ENCODE measurements around the gene RYR3.

Gene RYR3

DNA sequence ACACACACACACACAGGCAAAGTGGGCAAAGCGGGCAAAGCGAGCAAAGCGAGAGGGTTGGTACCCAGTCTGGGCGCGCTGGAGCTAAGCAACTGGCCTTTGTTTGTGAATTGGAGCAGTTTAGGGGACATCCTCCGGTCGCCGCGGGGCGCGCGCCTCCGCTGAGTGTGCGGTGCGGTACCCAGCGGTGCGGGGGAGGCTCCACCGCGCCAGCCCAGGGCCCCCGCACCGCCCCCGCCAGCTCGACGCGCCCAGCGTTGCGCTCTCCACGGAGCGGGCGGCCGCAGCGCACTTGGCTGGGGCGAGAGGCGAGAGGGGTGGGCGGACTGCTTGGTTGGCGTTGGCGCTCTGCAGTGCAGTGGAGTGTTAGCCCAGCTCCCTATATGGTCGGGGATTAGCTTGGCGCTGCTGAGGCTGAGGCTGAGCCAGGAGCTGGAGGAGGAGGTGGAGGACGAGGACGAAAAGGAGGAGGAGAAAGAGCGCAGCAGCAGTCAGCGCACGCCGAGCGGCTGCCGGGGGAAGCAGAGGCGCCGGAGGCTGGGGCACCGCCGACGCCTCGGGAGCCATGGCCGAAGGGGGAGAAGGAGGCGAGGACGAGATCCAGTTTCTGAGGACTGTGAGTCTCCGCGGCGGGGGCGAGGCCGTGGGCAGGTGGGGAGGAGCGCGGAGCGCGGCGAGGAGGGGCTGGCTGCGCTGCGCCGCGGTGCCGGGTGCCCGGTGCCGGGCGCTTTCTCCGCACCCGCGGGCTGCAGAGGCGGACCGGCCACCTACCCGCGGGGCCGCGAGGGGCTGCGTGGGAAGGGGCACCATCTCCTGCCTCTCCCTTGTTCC, at the start of gene RYR3:
Gene RYR3, plus strand, starts transcription at position 487 of the 831 bp plus-strand sequence. Its CDS starts 79 bp downstream, at position 566.
- peak; percentile 35 for DNase-seq (ENCODE audit: low spot score)

DNA sequence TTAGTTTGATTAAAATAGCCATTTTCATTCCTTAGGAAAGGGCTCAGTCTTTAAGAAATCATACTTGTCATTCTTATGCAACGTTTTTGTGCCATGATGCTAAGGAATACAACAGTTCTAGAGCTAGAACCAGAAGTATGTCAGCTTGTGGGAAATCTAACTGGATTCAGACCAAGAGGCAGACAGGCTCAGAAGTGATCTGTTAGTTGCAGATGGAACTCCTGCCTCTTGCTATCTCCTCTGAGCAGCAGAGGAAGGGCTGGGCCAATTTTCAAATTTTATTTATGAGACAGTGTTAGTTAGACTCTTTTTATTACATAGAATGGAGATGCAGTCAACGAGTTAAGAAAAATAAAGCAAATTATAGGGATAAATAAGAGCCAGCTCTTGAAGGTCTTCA, 48.5 kb upstream of the RYR3 start:
- DNase-seq (ENCODE audit: low spot score): no peak

DNA sequence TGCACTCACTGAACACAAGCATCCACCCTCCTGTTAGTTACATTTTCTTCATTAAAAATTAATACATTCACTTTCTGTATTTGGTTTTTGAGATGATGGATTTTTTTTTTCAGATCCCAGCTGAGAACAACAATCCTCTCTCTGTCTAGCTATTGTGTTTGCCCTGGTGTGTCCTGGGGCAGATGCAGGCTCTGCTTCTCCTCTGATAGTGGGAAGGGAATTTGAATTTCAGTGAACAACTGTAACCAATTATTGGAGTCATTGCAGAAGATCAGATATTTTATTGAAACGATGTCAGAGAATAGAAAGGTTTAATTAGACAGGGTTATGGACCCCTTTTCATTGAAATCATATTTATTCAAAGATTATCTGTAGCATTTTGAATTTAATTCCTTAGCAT, 33.1 kb upstream of the RYR3 start:
- DNase-seq (ENCODE audit: low spot score): no peak

DNA sequence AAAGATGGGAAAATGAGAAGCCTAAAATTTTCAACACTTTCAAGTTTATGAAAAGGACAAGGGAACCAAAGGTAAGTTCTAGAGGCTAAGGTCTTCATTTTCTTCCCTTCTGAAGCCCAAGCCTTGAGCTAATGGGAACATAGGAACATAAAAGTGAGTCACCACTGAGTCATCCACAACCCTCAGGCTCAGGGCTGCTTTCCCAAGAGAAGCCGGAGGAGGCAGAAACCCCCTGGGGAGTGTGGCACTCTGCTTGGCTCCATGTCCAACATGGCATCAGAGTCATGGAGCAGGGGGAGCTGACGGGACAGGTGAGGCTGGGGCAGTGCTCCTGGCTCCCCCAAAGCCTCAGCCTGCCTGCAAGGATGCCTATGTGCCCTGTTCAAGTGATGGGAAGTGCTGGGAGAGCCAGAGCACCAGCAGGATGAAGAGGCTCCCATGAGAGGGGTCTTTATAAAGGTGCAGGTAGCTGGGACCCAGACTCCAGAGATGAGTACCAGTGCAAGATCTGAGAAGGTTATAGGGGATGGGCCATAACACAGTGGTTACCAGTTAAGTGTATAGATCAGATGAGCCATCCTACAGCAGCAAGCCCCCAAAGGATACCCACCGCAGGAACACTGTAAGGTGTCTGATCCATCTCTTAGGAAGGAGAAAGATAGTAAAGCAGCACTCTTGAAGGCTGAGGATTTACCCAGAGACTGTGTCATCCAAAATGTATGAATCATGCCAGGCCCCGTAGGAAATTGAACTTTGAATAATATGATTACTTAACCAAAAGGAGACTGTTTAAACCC, 31.8 kb upstream of the RYR3 start:
- peak; percentile 82 for DNase-seq (ENCODE audit: low spot score)

DNA sequence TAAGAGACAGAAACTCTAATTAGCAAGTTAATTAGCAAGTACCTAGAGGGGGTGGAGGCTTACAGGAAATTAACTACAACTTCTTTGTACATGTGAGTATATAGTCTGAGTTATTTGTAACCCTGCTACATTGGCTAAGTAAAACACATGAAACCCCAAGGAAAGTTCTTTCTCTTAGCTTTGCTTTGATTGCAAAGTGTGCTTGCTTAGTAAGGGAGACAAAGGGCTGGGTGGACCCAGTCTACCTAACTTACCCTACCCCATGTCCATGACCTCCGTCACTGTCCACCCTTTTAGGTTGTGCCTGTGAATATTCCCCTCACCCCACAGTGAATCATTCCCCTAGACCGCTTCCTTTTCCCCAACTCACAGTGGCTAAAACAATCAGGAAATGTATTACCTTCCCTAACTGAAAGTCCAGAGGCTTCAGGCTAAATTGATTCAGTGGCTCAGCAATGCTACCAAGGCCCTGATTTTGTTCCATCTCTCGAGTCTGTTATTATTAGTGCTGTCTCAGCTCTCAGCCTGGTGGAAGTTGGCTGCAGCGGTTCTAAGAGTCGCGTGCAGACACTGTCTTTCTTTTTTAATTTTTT, 31.1 kb upstream of the RYR3 start:
- DNase-seq (ENCODE audit: low spot score): peak; percentile 20

DNA sequence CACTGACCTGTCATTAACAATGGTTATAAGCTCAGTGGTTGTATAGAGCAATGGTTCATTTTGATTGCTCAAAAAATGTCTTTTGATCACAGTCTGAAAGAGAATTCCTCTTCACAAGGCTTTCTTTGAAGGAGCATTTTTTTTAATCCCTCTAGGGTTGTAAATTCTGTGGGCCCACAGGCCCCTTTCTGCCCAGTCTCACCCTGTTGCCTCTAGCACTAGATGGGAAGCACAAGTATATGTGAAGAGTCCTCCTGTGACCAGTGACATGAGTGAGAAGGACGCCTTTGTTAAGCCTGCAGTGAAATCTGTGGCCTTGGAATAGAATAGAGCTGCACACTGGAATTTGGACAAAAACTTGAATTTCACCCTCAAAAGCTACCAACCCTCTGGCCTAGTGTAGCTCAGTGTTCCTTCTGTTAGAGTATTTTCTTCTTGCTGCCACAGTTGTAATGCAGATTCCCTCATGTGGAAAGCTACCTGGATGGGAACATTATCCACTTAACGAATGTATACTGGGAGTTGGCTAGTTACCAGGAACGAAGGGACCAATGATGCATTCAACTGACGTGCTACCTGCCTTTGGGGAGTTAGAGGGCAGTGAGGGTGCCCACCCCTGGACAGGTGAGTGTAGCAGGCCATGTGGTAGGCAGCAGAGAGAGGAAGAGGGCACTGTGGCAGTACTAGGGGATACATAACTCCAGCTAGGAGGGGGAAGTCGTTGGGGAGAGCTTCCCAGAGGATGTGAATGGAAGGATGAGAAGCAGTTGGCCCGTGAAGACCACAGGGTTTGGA, 28.3 kb upstream of the RYR3 start:
- no peak for DNase-seq (ENCODE audit: low spot score)

DNA sequence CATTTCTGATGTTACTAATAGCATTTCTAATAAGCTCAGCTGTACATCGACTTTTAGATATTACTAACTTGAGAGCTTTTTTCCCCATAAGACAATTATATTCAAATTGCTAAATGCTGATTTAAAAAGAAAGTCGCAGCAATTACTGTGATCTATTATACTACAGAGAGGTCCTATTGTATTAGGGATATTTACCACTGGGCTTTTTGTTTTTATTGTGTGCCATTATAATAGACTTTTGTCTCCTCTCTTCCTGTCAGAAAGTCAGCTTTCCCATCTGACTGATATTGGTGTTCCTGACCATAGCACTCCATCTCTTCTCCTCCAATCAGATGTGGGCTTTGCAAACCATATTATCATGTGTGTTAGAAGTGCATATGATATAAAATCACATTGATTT, 27.2 kb upstream of the RYR3 start:
- no peak for DNase-seq (ENCODE audit: low spot score)

DNA sequence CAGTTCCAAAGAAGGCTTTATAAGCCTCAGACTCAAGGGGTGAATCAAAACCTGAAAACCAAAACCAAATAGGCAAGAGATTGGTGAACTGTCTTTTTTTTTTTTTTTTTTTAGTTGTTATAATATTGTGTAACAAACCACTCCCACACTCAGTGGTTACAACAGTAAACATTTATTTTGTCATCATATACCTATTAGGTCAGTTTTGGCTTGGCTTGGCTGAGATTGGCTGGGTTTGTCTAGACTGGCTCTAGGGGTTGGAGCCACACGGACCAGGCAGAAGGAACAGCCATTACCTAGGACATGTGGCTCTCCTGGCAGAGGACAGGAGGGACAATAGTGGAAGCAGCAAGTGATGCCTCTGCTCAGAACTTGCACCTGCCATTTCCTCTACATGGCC, 26.4 kb upstream of the RYR3 start:
- DNase-seq (ENCODE audit: low spot score): no peak

DNA sequence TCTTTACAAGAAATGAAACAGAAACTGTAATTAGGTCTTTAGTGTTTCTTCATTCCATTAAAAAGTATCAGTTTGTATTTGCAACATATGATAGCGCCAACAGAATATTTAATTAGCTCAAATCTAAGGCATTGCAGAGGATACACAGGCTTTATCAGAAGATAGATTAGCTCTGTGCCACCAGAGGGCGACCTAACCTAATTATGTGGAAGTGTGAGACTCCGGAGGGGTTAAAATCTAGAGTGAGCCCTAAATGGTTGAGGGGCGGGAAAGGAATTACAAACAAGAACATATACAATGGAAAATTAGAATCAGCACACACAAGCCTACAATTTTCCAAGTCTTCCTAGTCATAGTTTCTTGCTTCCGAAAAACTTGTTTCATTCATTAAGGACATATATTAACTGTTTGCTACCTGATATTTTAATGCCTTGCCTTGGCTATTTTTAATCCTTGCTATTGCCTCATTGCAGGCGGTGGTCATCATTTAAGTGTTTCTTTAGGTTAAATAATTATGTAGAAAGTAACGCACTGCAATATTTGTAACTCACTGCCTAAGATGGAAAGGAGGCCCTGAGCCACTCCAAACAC, 18.0 kb upstream of the RYR3 start:
- peak; percentile 52 for DNase-seq (ENCODE audit: low spot score)

DNA sequence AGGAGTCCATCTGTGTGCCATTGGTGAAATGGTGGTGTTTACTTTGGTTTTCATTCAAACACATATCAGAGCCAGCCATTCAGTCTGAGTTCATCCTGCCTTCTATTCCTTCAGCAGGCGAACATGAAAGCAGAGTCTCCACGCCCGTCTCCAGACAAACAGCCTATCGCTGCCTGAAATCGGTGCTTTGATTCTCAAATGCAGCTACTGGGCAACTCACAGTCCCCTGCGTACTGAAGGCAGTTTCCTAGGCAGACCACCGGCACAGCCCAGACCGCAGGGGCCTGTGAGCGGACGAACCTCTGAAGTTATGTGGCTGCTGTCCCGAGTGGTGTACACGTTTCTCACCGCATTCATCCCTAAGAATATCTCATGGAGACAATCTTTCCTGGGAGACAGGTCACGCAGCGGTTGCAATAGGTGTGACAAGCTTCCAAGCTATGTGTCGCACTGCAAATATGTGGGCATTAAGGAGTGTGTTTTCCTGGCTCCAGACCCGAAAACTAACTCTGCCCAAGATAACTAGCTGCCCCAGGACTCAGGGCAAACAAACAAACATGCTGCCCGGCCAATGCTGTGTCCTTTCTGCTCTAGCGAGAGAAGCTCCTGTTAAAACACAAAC, 16.9 kb upstream of the RYR3 start:
- DNase-seq (ENCODE audit: low spot score): peak; percentile 28

DNA sequence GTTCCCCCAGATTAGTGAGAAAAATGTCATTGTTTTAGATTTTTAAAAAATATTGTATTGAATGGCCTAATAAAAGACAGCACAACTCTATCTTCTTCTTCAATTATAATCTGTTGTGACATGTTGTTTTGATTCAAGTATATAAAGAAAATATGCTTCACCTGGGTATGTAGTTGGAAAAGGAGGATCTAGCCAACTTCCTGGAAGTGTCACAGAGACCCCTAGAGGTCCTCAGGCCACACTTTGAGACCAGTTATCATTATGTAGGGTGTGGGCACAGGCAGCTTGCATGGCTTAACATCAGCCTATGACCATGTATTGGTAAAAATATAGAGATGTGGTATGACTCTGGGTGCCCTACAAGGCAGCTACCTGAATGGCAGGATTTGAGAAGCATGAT, 14.7 kb upstream of the RYR3 start:
- no peak for DNase-seq (ENCODE audit: low spot score)

DNA sequence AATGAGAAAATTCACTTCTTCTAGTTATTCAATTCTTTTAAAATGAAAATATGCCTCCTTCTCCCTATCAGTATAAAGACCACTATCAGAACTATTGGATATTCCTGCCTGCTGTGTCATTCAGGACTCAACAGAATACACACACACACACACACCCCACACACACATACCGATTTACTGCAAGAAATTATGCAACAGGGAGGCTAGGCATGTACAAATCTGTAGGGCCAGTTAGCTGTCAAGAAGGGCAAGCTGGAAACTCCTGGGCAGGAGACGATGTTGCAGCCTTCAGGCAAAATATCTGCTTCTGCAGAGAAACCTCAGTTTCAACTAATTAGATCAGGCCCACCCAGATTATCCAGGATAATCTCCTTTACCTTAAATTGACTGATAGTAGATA, 13.9 kb upstream of the RYR3 start:
- DNase-seq (ENCODE audit: low spot score): no peak

DNA sequence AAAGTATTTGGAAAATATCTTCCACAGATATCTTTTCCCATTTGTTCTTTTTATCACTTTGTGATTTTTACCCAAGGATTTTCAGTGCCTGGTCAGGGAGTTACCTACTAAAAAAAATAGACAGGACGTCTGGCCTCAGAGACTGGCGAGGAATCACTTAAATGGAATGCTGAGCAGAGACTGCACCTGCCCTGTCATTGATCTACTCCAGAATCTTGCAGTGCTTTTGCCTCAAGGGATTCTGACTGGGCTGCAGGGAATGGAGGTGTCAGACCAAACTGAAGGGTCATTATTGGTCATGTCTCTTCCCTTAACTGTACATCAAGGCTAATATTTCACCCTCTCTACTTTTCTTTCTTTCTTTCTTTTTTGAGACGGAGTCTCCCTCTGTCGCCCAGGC, 12.1 kb upstream of the RYR3 start:
- DNase-seq (ENCODE audit: low spot score): no peak

DNA sequence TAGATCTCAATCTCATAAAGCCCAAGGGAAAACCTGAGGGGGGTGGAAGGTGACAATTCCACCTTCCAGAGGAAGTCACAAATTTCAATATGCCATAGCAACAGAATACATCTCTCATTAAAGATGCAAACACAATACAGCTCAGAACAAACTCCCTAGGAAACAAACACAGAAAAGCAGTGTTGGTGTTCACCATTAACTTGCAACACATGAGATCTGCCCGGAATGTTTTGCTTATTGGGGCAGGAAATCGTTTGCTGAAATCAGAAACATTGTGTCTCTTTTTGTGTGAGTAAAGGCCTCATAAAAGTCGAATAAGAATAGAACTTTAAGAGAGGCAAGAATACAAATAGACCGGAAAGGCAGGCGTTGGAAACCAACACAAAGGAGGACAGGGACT, 5.8 kb upstream of the RYR3 start:
- no peak for DNase-seq (ENCODE audit: low spot score)

DNA sequence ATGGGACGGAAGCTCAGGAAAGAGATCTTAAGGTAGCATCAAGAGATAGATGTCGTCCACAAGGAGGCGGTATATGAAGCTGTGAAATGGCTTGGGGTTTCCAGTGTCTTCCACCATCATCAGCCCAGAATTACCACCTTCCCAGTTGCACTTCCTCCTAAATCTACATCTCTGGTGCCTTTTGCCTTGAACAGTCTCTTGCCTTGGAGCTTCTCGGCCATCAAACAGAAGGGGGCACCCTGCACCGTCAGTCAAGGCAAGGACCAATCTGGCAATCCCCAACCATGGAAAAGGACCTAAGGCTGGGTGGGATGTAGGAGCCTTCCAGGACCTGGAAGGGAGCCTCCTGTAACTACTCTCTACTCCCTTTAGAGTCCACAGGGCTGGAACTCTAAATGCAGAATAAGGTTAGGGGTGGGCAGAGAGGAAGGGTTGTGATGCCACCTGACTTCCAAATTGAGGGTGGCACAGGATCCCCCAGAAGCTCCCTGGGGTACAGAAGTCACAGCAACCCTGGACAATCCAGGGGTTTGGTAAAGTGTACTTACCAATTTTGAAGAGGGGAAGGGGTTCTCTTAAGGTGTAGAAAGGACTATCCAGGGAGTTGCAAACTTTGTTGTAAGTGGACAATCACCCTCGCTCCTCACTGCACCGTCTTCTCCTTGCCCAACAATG, 1.0 kb upstream of the RYR3 start:
- DNase-seq (ENCODE audit: low spot score): no peak

DNA sequence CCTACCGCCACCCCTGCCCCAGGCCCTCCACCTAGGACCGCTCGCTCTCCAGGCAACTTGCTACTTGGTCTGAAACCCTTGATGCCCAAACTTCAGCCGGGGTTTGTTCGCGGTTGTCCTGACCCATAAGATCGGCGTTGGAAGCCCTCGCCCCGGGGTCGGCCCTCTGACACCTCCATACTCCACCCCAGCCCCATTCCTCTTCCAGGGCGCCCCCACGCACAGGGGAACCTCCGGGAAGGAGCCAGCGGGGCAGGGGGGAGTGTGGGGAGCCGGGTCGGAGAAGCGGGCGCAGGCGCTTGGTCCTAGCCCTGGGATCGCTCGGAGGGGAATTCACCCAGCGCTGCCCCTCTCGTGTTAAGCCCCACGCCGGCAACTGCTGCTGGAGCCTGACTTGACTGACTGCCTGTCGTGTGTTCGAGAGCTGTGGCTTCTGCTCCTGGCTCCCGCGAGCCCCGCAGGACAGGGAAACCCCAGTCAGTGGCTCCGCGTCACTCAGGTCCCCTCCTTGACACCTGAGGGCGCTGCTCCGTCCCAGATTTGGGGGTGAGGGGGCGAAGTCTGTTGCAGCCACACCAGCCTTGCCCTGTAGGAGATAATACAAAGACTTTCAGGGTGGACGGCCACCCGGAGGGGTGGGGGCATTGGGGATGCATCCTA, 675 bp downstream of the RYR3 start:
- no peak for DNase-seq (ENCODE audit: low spot score)

DNA sequence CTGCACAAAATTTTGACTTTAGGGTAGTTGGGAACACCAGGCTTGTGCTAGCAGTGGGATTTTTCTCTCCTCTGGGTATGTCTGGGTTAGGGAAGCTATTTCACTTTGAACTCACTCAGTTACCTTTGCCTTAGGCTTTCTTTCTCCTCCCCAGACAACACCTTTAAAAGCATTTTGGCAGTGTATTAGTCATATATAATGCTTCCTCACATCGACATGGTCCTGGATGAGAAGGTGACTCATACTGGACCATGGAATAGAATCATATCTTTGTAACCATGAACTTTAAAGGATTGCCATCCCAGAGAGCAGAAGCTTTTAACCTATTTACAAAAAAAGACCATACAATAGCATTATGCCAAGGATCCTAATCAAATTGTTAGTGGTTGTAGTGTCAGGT, 2.7 kb downstream of the RYR3 start:
- no peak for DNase-seq (ENCODE audit: low spot score)

DNA sequence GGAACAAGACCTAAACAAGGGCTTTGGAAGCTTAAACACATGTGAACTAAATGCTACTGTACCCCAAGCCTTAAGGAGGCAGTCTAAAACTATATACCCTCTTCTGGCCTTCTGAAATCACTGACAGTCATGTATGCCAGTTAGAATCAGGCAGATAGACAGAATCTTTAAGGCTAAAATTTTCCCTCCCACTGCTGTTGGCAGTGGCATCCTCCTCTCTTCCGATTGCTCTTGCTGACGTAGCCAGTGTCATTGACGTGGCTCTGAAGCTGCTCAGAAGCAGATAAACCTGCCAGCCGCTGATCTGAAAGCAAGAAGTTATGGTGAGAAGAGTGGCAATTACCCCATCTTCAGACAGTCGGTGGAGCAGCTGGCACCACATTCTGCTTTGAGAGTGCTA, 3.3 kb downstream of the RYR3 start:
- no peak for DNase-seq (ENCODE audit: low spot score)

DNA sequence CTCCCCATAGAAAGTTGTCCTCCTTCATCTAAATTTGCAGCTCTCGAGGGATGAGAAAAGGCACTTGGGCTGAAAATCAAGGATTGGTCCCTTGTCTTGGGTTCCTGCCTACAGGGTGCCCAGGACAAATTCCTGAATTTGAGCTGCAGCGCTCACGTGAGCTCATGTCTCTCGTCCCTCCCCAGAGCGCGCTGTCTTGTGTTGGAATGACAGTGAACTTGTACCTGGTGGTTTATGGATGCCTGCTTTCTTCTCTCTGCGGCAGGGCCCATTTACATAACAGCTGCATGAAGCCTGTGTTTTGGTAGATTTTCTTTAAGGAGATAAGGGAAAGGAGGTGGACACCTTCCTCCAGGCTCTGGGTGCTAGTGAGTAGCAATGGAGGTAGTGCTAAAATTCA, 4.3 kb downstream of the RYR3 start:
- DNase-seq (ENCODE audit: low spot score): no peak

DNA sequence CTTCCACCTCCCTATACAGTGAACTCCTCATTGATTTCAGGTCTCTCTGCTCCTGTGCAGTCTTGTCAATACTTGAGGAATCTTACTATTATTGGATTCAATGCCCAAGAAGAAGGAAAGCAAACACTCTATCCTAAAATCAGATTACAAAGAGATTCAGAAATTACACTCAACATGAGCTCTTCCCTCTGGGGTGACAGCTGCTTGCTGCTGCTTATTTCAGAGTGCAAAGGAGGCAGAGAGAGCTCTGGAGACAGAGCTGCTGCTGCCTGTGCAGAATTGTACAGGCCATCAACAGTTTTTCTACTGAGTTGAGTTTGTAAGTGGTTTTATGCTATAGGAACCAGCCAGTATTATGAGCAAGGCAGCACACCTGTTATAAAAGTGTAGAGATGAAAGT, 7.1 kb downstream of the RYR3 start:
- DNase-seq (ENCODE audit: low spot score): no peak
